Measurements from ENCODE around the gene GIT2.

GRCh38 chr12:110002676-110003515, 6.7 kb upstream of the GIT2 start:
- no peak for TF ChIP-seq TAF1 (IDR thresholded peaks at IDR 0.05; ENCODE audit: low read depth, low read length)
- TF ChIP-seq CTCF (IDR thresholded peaks at IDR 0.05; ENCODE audit: control extremely low read depth in 1 of 3, insufficient read depth in 1 of 3, low read depth in 1 of 3, low read length in 3 of 3), result no peak
- TF ChIP-seq ATF2 (IDR thresholded peaks at IDR 0.05; ENCODE audit: low read length), result no peak
- TF ChIP-seq JUND (IDR thresholded peaks at IDR 0.05; ENCODE audit: low read length), result no peak
- no peak for TF ChIP-seq POLR2AphosphoS5 (IDR thresholded peaks at IDR 0.05; ENCODE audit: low read depth, low read length)
- TF ChIP-seq SIN3A (conservative IDR thresholded peaks at IDR 0.05 in 1 of 2, IDR thresholded peaks at IDR 0.05 in 1 of 2; ENCODE audit: low read depth in 1 of 2, low read length in 2 of 2), result no peak
- TF ChIP-seq POLR2A (IDR thresholded peaks at IDR 0.05; ENCODE audit: control extremely low read depth in 1 of 2, low read depth in 2 of 2, low read length in 2 of 2), result no peak
- TF ChIP-seq SP1 (IDR thresholded peaks at IDR 0.05; ENCODE audit: low read depth, low read length), result no peak
- TF ChIP-seq MAFK (IDR thresholded peaks at IDR 0.05; ENCODE audit: low read depth, low read length), result no peak
- no peak for TF ChIP-seq TBP (IDR thresholded peaks at IDR 0.05; ENCODE audit: low read depth, low read length)
- no peak for TF ChIP-seq CEBPB (IDR thresholded peaks at IDR 0.05; ENCODE audit: low read depth, low read length)
- no peak for TF ChIP-seq RFX5 (IDR thresholded peaks at IDR 0.05; ENCODE audit: borderline replicate concordance, low read depth, low read length)
